GM18907 (cell line): ENCODE data around the gene SLC25A39.
A peak's percentile ranks its signal among the peaks of the same experiment; 100 is the strongest.
"Not testable (repeated sequence)": the region's sequence is repeated elsewhere in the genome, so short reads cannot be mapped to it uniquely, and the experiment has no call there.

Experiments
- ATAC-seq: cut with Tn5 transposase; IDR thresholded peaks from one replicate; pipeline ENCODE4 v1.9.1; 2021; ENCODE audit warnings: mild to moderate bottlenecking, moderate library complexity; ENCODE audit not compliant: unreplicated experiment

SLC25A39 gene

GRCh38 chr17:44335968-44336367 lies 11.3 kb upstream of the SLC25A39 start:
- ATAC-seq: no peak

- ATAC-seq: no peak
These were observed 10.9 kb upstream of the SLC25A39 start for GRCh38 chr17:44335564-44335963.

- no peak for ATAC-seq
These were observed 10.1 kb upstream of the SLC25A39 start for GRCh38 chr17:44334727-44335126.

- no peak for ATAC-seq
These were observed 9.7 kb upstream of the SLC25A39 start for GRCh38 chr17:44334315-44334714.

DNA sequence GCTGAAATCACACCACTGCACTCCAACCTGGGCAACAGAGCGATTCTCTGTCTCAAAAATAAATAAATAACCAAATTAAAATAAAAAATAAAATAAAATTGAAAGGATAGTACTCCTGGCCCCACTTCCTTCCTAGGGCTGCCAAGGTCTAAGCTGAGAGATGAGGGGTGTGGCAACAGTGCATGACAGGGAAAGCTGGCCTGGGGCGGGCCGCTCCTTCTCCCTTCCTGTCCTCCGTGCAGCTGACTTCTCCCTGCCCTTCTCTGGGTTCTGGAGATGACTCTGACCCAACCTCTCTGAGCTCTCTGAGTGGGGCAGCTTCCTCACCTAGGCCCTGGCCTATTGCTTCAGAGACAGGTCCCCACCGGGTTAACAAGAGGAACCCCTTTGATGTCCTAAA lies 8.7 kb upstream of the SLC25A39 start:
- no peak for ATAC-seq

GRCh38 chr17:44331249-44331760 lies 6.7 kb upstream of the SLC25A39 start:
- ATAC-seq: peak; percentile 40

DNA sequence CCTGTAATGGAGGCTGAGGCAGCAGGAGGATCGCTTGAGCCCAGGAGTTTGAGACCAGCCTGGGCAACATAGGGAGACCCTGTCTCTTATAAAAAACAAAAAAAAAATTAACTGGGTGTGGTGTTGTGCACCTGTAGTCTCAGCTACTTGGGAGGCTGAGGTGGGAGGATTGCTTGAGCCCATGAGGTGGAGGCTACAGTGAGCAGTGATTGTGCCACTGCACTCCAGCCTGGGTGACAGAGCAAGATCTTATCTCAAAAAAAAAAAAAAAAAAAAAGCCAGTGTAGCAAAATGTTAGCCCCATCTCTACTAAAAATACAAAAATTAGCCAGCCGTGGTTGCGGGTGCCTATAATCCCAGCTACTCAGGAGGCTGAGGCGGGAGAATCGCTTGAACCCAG lies 5.6 kb upstream of the SLC25A39 start:
- not testable (repeated sequence) for ATAC-seq

GRCh38 chr17:44329516-44329915 lies 4.9 kb upstream of the SLC25A39 start:
- ATAC-seq: not testable (repeated sequence)

- ATAC-seq: no peak
These were observed 3.3 kb upstream of the SLC25A39 start for GRCh38 chr17:44327715-44328449.

GRCh38 chr17:44326861-44327444 lies 2.3 kb upstream of the SLC25A39 start:
- ATAC-seq: peak; percentile 39

GRCh38 chr17:44324092-44324570 lies 492 bp downstream of the SLC25A39 start:
- peak; percentile 4 for ATAC-seq

GRCh38 chr17:44323359-44324091 lies 1.1 kb downstream of the SLC25A39 start:
- no peak for ATAC-seq

GRCh38 chr17:44322236-44322895 lies 2.3 kb downstream of the SLC25A39 start:
- ATAC-seq: no peak

- ATAC-seq: no peak
These were observed 3.1 kb downstream of the SLC25A39 start for GRCh38 chr17:44321246-44322120.

GRCh38 chr17:44320066-44320465 lies 4.6 kb downstream of the SLC25A39 start:
- ATAC-seq: no peak

GRCh38 chr17:44318077-44318892 lies 6.3 kb downstream of the SLC25A39 start:
- ATAC-seq: no peak

DNA sequence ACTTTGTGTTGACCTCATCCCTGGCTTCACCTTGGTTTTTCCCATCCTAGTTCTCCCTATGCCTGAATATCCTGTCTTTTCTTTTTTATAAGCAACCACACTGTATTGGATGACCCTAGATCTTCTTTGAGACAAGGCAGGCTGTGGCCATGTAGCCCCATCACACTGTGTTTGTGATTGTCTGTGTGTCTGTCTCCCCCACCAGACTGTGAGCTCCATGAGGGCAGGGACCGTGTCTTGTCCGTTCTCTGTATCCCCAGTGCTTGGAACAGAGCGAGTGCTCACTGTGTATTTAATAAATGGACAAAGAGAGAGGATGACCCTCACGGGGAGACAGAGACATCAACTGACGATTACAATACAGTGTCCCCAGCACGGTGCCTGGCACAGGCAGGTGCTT lies 7.1 kb downstream of the SLC25A39 start:
- ATAC-seq: no peak

GRCh38 chr17:44315760-44316731 lies 8.6 kb downstream of the SLC25A39 start:
- no peak for ATAC-seq
